ENCODE data around the gene COL23A1. TPM values are rescaled to one million over a fixed set of nuclear protein-coding genes. Genes with fewer than 3 reads are reported as not detected.
"Not testable (repeated sequence)": the region's sequence is repeated elsewhere in the genome, so short reads cannot be mapped to it uniquely, and the experiment has no call there.

COL23A1 gene
- total RNA-seq, 1 donor from 2014 or later: 2.0 TPM

GRCh38 chr5:178305801-178306200, 284.4 kb downstream of the COL23A1 start:
- intact Hi-C loops (cut with DNase I): no loop called here
- peak; percentile 43 for DNase-seq

GRCh38 chr5:178304761-178305645, 285.2 kb downstream of the COL23A1 start:
- Histone ChIP-seq H3K27ac (no peak overlapping the region), H3K4me3 (no peak overlapping the region), H3K4me1 (no peaks in the 10 kb centered on the region), H3K27me3 (no peaks in the 10 kb centered on the region), H3K36me3 (no peaks in the 10 kb centered on the region), H3K9me3 (no peaks in the 10 kb centered on the region)
- TF ChIP-seq, protein P1, sequence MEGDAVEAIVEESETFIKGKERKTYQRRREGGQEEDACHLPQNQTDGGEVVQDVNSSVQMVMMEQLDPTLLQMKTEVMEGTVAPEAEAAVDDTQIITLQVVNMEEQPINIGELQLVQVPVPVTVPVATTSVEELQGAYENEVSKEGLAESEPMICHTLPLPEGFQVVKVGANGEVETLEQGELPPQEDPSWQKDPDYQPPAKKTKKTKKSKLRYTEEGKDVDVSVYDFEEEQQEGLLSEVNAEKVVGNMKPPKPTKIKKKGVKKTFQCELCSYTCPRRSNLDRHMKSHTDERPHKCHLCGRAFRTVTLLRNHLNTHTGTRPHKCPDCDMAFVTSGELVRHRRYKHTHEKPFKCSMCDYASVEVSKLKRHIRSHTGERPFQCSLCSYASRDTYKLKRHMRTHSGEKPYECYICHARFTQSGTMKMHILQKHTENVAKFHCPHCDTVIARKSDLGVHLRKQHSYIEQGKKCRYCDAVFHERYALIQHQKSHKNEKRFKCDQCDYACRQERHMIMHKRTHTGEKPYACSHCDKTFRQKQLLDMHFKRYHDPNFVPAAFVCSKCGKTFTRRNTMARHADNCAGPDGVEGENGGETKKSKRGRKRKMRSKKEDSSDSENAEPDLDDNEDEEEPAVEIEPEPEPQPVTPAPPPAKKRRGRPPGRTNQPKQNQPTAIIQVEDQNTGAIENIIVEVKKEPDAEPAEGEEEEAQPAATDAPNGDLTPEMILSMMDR (IDR thresholded peaks at IDR 0.05): no peak
- intact Hi-C loops (cut with DNase I): no loop called here
- DNase-seq (peak; percentile 49), ATAC-seq (no peak)

More at GRCh38 chr5:178305801-178306200, 284.4 kb downstream of the COL23A1 start:
- no peak overlapping the region for H3K4me3 ChIP-seq
- no peaks in the 10 kb centered on the region for H3K9me3 ChIP-seq
- no peak for ATAC-seq
- no peak overlapping the region for H3K27ac ChIP-seq
- TF ChIP-seq, protein P1 (IDR thresholded peaks at IDR 0.05): no peak
- H3K27me3 ChIP-seq: no peaks in the 10 kb centered on the region
- H3K36me3 ChIP-seq: no peaks in the 10 kb centered on the region
- no peaks in the 10 kb centered on the region for H3K4me1 ChIP-seq

GRCh38 chr5:178304016-178304415, 286.2 kb downstream of the COL23A1 start:
- no peaks in the 10 kb centered on the region for H3K4me1 ChIP-seq
- no peaks in the 10 kb centered on the region for H3K36me3 ChIP-seq
- intact Hi-C loops (cut with DNase I): no loop called here
- no peaks in the 10 kb centered on the region for H3K9me3 ChIP-seq
- ATAC-seq (no peak), DNase-seq (peak; percentile 37)
- no peak overlapping the region for H3K4me3 ChIP-seq
- H3K27me3 ChIP-seq: no peaks in the 10 kb centered on the region
- TF ChIP-seq, protein P1 (IDR thresholded peaks at IDR 0.05): no peak
- H3K27ac ChIP-seq: no peak overlapping the region

GRCh38 chr5:178302321-178302720, 287.9 kb downstream of the COL23A1 start:
- DNase-seq: peak; percentile 3
- H3K27me3 ChIP-seq; H3K36me3 ChIP-seq; H3K27ac ChIP-seq; intact Hi-C loops (cut with DNase I); ATAC-seq; H3K4me3 ChIP-seq; H3K9me3 ChIP-seq; H3K4me1 ChIP-seq: not testable (repeated sequence)

DNA sequence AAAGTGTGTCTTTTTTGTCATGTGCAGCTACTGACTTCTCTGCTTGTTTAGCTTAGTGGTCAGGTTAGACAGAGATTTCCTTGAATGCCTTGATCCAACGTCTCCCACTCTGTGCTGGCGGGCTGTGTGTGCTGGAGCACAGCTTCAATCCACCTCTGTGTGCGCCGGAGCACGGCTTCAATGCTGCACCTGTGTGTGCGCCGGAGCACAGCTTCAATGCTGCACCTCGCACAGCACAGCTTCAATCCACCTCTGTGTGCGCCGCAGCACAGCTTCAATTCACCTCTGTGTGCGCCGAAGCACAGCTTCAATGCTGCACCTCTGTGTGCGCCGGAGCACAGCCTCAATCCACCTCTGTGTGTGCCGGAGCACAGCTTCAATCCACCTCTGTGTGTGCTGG, 288.6 kb downstream of the COL23A1 start:
- Histone ChIP-seq H3K4me1 (no peaks in the 10 kb centered on the region), H3K27me3 (no peaks in the 10 kb centered on the region), H3K4me3 (no peak overlapping the region), H3K36me3 (no peaks in the 10 kb centered on the region), H3K9me3 (no peaks in the 10 kb centered on the region), H3K27ac (no peak overlapping the region)
- TF ChIP-seq, protein P1 (IDR thresholded peaks at IDR 0.05): no peak
- ATAC-seq (no peak), DNase-seq (peak; percentile 10)
- intact Hi-C loops (cut with DNase I): no loop called here

GRCh38 chr5:178298283-178298807, 291.8 kb downstream of the COL23A1 start:
- ATAC-seq (no peak), DNase-seq (peak; percentile 23)
- TF ChIP-seq, protein P1 (IDR thresholded peaks at IDR 0.05): no peak
- Histone ChIP-seq H3K9me3 (no peaks in the 10 kb centered on the region), H3K27ac (no peak overlapping the region), H3K36me3 (no peaks in the 10 kb centered on the region), H3K4me3 (no peak overlapping the region), H3K4me1 (no peaks in the 10 kb centered on the region), H3K27me3 (no peaks in the 10 kb centered on the region)
- intact Hi-C loops (cut with DNase I): no loop called here
